CD8-positive, alpha-beta memory T cell (primary cell): ENCODE measurements around the gene ARHGEF5. TPM values are rescaled to one million over a fixed set of nuclear protein-coding genes. Genes with fewer than 3 reads are reported as not detected.

Experiments
- CTCF ChIA-PET: fragments of 350-600 bp; sonication (Branson Sonifier 250); formaldehyde crosslinking; loops from one replicate; lab custom pipeline; 2021; ENCODE audit warnings: antibody characterized with exemption; lab: Charles Lee
- POLR2A ChIA-PET: fragments of 350-600 bp; sonication (Branson Sonifier 250); formaldehyde crosslinking; loops from one replicate; lab custom pipeline; 2021; ENCODE audit warnings: antibody characterized with exemption; lab: Charles Lee
- DNase-seq, 5 donors: peaks; one replicate each; pipeline versions ENCODE4 v3.0.0 to v3.0.0-alpha.2; 2020 to 2022; ENCODE audit warnings: mixed read lengths in 1 of 5
- H3K27ac ChIP-seq: one replicate; pipeline ENCODE4 v1.7.0; 2013; ENCODE audit warnings: low read depth, mild to moderate bottlenecking, low read length, moderate library complexity
- H3K27me3 ChIP-seq: 2 replicates; pipeline ENCODE4 v1.7.0; 2013; ENCODE audit warnings: low read length, mild to moderate bottlenecking; ENCODE audit not compliant: insufficient read depth, poor library complexity, severe bottlenecking
- H3K36me3 ChIP-seq: 2 replicates; pipeline ENCODE4 v1.7.0; 2013; ENCODE audit warnings: mild to moderate bottlenecking, low read length, moderate library complexity; ENCODE audit not compliant: insufficient read depth
- H3K4me1 ChIP-seq: 2 replicates; pipeline ENCODE4 v1.7.0; 2013; ENCODE audit warnings: mild to moderate bottlenecking, low read length, moderate library complexity; ENCODE audit not compliant: insufficient read depth
- H3K4me3 ChIP-seq: 2 replicates; pipeline ENCODE4 v1.7.0; 2013; ENCODE audit warnings: mild to moderate bottlenecking, low read length
- H3K9me3 ChIP-seq: 2 replicates; pipeline ENCODE4 v1.7.0; 2013; ENCODE audit warnings: mild to moderate bottlenecking, low read length
- H3K27ac Mint-ChIP-seq, 8 donors: one replicate each; pipeline ENCODE4 v1.8.0; 2020 to 2021; ENCODE audit warnings: mixed read lengths in 8 of 8, mild to moderate bottlenecking in 6 of 8, inconsistent platforms in 3 of 8, moderate library complexity in 3 of 8
- H3K27me3 Mint-ChIP-seq, 2 donors: one replicate each; pipeline ENCODE4 v1.8.0; 2020 to 2021; ENCODE audit warnings: mixed read lengths in 2 of 2, mild to moderate bottlenecking in 1 of 2, moderate library complexity in 1 of 2
- H3K36me3 Mint-ChIP-seq, 3 donors: one replicate each; pipeline ENCODE4 v1.8.0; 2020 to 2021; ENCODE audit warnings: mixed read lengths in 3 of 3, inconsistent platforms in 1 of 3, mild to moderate bottlenecking in 1 of 3
- H3K4me1 Mint-ChIP-seq, 3 donors: one replicate each; pipeline ENCODE4 v1.8.0; 2020 to 2021; ENCODE audit warnings: mixed read lengths in 3 of 3, inconsistent platforms in 1 of 3, mild to moderate bottlenecking in 1 of 3
- H3K4me3 Mint-ChIP-seq, 7 donors: one replicate each; pipeline ENCODE4 v1.8.0; 2020 to 2021; ENCODE audit warnings: mixed read lengths in 7 of 7, mild to moderate bottlenecking in 6 of 7, moderate library complexity in 4 of 7, inconsistent platforms in 2 of 7
- H3K9me3 Mint-ChIP-seq, 5 donors: one replicate each; pipeline ENCODE4 v1.8.0; 2020 to 2022; ENCODE audit warnings: mixed read lengths in 5 of 5, mild to moderate bottlenecking in 3 of 5, moderate library complexity in 2 of 5, inconsistent platforms in 1 of 5
- polyA plus RNA-seq: library from polyadenylated mRNA; unstranded; fragments of 300-500 nt; fragmentation: Illumina TruSeq; gene quantifications from one replicate; pipeline ENCODE4 v1.2.3, GENCODE V29; 2021
- total RNA-seq, 2 experiments: library from RNA; stranded (reverse); gene quantifications; one replicate each; pipeline ENCODE4 v1.2.3, GENCODE V29; 2021

Gene ARHGEF5
- total and polyA plus RNA-seq, 3 experiments from 2014 or later = 3.0 to 11.4 (median 10.3) TPM

DNA sequence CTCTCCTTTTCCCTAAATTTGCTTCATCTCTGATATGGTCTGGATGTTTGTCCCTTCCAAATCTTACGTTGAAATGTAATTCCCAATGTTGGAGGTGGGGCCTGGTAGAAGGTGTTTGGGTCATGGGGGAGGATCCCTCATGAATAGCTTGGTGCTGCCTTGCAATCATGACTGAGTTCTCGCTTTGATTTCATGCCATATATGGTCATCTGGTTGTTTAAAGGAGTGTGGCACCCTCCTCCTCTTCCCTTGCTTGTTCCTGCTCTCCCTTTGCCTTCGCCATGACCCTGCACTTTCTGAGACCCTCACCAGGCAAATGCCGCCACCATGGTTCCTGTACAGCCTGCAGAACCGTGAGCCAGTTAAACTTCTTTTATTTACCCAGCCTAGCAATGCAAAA, 33.7 kb downstream of the ARHGEF5 start:
- no peaks in the 10 kb centered on the region for H3K36me3 Mint-ChIP-seq
- H3K27me3 ChIP-seq = no peaks in the 10 kb centered on the region
- ChIA-PET CTCF (no interaction called here), POLR2A (no interaction called here)
- peaks cover 0 to 3% of the 10 kb centered on the region in 2 donors for H3K27me3 Mint-ChIP-seq
- no peak overlapping the region for H3K4me3 ChIP-seq
- H3K9me3 Mint-ChIP-seq = no peaks in the 10 kb centered on the region
- peak overlapping the region in 2 of 8 donors; percentile 26 to 49 for H3K27ac Mint-ChIP-seq
- no peak overlapping the region for H3K27ac ChIP-seq
- peaks cover 3 to 5% (median 4%) of the 10 kb centered on the region in 3 donors for H3K4me1 Mint-ChIP-seq
- H3K4me1 ChIP-seq = no peaks in the 10 kb centered on the region
- H3K4me3 Mint-ChIP-seq = no peak overlapping the region
- DNase-seq = no peak
- no peaks in the 10 kb centered on the region for H3K36me3 ChIP-seq
- no peaks in the 10 kb centered on the region for H3K9me3 ChIP-seq

DNA sequence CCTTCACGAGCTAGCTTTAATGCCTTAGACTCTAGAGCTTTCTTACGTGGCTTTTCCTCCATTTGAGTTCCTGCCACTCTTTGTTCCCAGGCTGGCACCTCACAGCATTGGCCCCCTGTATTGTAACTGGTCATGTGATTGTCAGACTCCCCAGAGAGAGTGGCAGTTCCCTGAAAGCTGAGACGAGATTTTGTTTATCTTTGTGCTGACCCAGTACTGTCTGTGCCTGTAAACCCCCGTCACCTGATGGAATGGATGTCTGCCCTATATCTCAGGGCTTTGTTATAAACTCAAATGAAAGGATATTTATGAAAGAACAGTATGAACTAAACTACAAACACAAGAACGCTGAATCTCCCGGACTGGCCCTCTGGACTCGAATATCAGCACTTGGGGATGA, 35.3 kb downstream of the ARHGEF5 start:
- Mint-ChIP-seq H3K9me3 (no peaks in the 10 kb centered on the region), H3K36me3 (no peaks in the 10 kb centered on the region), H3K4me1 (peaks cover 3 to 5% (median 4%) of the 10 kb centered on the region in 3 donors), H3K27ac (no peak overlapping the region), H3K27me3 (peaks cover 0 to 2% of the 10 kb centered on the region in 2 donors), H3K4me3 (no peak overlapping the region)
- Histone ChIP-seq H3K27ac (no peak overlapping the region), H3K4me3 (no peak overlapping the region), H3K36me3 (no peaks in the 10 kb centered on the region), H3K9me3 (no peaks in the 10 kb centered on the region), H3K27me3 (no peaks in the 10 kb centered on the region), H3K4me1 (no peaks in the 10 kb centered on the region)
- ChIA-PET CTCF (no interaction called here), POLR2A (interaction anchor here (0.7 kb wide), 1 partner anchor 273 kb away, joined by 3 read pairs; no protein-coding TSS in a partner anchor)
- no peak for DNase-seq

DNA sequence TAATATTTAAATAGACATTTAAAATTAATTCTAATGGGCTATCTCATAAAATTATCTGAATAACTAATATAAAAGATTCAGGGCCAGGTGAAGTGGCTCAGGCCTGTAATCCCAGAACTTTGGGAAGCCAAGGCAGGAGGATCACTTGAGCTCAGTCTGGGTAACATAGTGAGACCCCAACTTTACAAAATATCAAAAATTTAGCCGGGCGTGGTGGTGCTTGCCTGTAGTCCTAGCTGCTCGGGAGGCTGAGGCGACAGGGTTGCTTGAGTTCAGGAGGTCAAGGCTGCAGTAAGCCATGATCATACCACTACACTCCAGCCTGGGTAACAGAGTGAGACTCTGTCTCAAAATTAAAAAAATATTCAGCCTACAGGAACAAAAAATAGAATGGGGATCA, 35.8 kb downstream of the ARHGEF5 start:
- H3K27ac Mint-ChIP-seq = no peak overlapping the region
- no peak overlapping the region for H3K4me3 Mint-ChIP-seq
- peaks cover 0 to 2% of the 10 kb centered on the region in 2 donors for H3K27me3 Mint-ChIP-seq
- no peaks in the 10 kb centered on the region for H3K36me3 Mint-ChIP-seq
- Histone ChIP-seq H3K36me3 (no peaks in the 10 kb centered on the region), H3K4me3 (no peak overlapping the region), H3K27me3 (no peaks in the 10 kb centered on the region), H3K4me1 (no peaks in the 10 kb centered on the region), H3K9me3 (no peaks in the 10 kb centered on the region), H3K27ac (no peak overlapping the region)
- ChIA-PET CTCF (interaction anchor here (1.2 kb wide), 1 partner anchor 217 kb away, joined by 4 read pairs; no protein-coding TSS in a partner anchor), POLR2A (interaction anchor here (0.7 kb wide), 1 partner anchor 274 kb away, joined by 3 read pairs; no protein-coding TSS in a partner anchor)
- DNase-seq = no peak
- H3K9me3 Mint-ChIP-seq = no peaks in the 10 kb centered on the region
- peaks cover 3 to 5% (median 4%) of the 10 kb centered on the region in 3 donors for H3K4me1 Mint-ChIP-seq

DNA sequence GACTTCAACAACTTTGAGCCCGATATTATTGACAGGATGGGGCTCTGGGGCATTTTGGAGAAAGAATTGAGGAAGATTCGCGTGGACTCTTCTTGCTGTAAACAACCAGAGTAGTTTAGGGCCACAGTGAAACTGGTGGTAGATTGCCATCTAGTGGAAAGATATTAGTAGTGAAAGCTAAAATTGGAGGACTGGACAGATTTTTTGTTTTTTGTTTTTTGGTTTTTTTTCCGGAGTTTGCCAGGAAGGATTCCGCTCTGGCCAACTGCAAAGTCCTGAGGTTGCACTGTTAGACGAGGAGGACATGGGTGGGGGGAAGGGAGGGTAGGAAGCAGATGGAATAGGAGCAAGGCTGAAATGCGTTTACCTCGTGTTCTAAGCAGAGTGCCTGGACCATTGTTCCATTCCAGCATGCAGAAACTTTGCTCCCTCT, 36.6 kb downstream of the ARHGEF5 start:
- DNase-seq = peak in 2 of 5 donors; percentile 44 to 62
- Mint-ChIP-seq H3K4me1 (peaks cover 3 to 5% (median 4%) of the 10 kb centered on the region in 3 donors), H3K27ac (peak overlapping the region in 2 of 8 donors; percentile 4 to 37), H3K36me3 (no peaks in the 10 kb centered on the region), H3K4me3 (peak overlapping the region in 3 of 7 donors; percentile 14 to 54 (median 21)), H3K9me3 (no peaks in the 10 kb centered on the region), H3K27me3 (no peaks in the 10 kb centered on the region)
- Histone ChIP-seq H3K4me1 (no peaks in the 10 kb centered on the region), H3K27me3 (no peaks in the 10 kb centered on the region), H3K4me3 (no peak overlapping the region), H3K27ac (no peak overlapping the region), H3K36me3 (no peaks in the 10 kb centered on the region), H3K9me3 (no peaks in the 10 kb centered on the region)
- CTCF ChIA-PET = interaction anchor here (0.7 to 1.5 kb wide), 5 partner anchors 13 to 218 kb away, joined by 3 to 5 read pairs (median 3); no protein-coding TSS in a partner anchor
- POLR2A ChIA-PET = no interaction called here

DNA sequence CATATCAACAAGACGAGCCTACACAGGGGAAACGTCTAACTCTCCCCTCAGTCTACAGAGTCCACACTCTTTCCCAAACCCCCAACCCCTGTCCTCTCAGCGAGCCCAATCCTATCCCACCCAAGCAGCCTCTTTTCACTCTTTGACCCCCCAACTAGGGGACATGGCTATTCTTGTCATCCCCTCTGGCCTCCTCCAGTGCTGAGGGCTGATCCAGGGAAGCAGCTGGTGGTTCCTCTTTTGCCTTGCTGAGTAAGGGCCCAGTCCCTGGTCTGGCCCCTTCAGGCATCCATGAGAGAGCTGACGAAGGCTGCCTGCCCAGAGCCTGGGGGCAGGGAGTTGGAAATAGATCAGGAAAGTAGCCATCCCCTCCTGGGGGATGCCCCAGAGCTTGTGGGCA, 41.9 kb downstream of the ARHGEF5 start:
- no peaks in the 10 kb centered on the region for H3K36me3 Mint-ChIP-seq
- CTCF ChIA-PET = interaction anchor here (1.5 kb wide), 1 partner anchor 13 kb away, joined by 3 read pairs; no protein-coding TSS in a partner anchor
- H3K27me3 Mint-ChIP-seq = peaks cover under 1 to 5% of the 10 kb centered on the region in 2 donors
- POLR2A ChIA-PET = no interaction called here
- H3K9me3 Mint-ChIP-seq = no peaks in the 10 kb centered on the region
- H3K4me1 ChIP-seq = no peaks in the 10 kb centered on the region
- no peaks in the 10 kb centered on the region for H3K9me3 ChIP-seq
- no peak overlapping the region for H3K27ac ChIP-seq
- H3K4me3 ChIP-seq = no peak overlapping the region
- H3K4me1 Mint-ChIP-seq = no peaks in the 10 kb centered on the region
- H3K36me3 ChIP-seq = no peaks in the 10 kb centered on the region
- no peaks in the 10 kb centered on the region for H3K27me3 ChIP-seq
- no peak overlapping the region for H3K27ac Mint-ChIP-seq
- no peak for DNase-seq
- H3K4me3 Mint-ChIP-seq = no peak overlapping the region

DNA sequence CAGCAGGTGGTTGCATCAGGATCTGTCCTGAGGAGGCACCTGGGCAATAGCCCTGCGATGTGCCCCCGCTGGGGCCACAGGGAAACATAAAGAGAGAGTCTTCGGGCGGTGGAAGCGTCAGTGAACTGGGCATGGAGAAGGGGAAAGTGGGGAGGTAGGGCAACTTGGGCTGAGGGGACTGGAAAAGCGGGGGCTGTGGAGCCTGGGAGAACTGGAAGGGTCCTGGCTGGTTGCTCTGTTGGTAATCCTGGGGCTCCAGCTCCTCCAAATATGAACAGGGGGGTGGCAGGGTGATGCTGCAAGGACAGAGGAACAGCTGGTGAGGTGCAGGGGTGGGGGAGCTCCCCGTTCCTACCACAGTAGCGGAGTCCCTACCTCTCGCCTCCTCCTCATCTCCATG, 43.1 kb downstream of the ARHGEF5 start:
- H3K27ac ChIP-seq = no peak overlapping the region
- no peaks in the 10 kb centered on the region for H3K4me1 ChIP-seq
- no peak overlapping the region for H3K4me3 ChIP-seq
- no peak overlapping the region for H3K4me3 Mint-ChIP-seq
- H3K36me3 Mint-ChIP-seq = no peaks in the 10 kb centered on the region
- ChIA-PET CTCF (no interaction called here), POLR2A (no interaction called here)
- no peaks in the 10 kb centered on the region for H3K36me3 ChIP-seq
- H3K27ac Mint-ChIP-seq = no peak overlapping the region
- H3K27me3 Mint-ChIP-seq = peaks cover 6 to 9% of the 10 kb centered on the region in 2 donors
- H3K4me1 Mint-ChIP-seq = no peaks in the 10 kb centered on the region
- no peaks in the 10 kb centered on the region for H3K9me3 ChIP-seq
- no peaks in the 10 kb centered on the region for H3K27me3 ChIP-seq
- no peaks in the 10 kb centered on the region for H3K9me3 Mint-ChIP-seq
- DNase-seq = no peak

DNA sequence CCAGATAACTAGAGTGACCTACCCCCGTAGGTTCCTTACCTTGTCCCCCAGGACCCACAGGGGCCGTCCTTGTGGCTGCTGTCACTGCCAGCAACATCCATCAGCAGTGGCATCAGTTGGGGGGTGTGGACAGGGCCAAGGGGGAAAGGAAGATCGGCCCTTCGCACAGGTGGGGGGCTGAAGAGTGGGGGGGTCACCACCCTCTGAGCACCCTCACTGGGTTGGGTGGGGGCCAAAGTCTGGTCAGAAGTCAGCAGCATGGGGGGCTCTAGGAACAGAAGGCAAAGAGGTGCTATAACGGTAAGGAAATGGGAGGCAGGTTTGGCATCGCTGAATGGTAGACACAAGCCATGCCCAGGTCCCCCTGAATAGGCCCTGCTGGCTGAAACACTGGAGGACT, 43.7 kb downstream of the ARHGEF5 start:
- no peak for DNase-seq
- H3K27ac Mint-ChIP-seq = peak overlapping the region in 1 of 8 donors; percentile 24
- no peaks in the 10 kb centered on the region for H3K4me1 ChIP-seq
- H3K36me3 Mint-ChIP-seq = no peaks in the 10 kb centered on the region
- no peak overlapping the region for H3K4me3 Mint-ChIP-seq
- ChIA-PET POLR2A (no interaction called here), CTCF (no interaction called here)
- no peaks in the 10 kb centered on the region for H3K4me1 Mint-ChIP-seq
- no peak overlapping the region for H3K27ac ChIP-seq
- no peaks in the 10 kb centered on the region for H3K9me3 Mint-ChIP-seq
- H3K4me3 ChIP-seq = no peak overlapping the region
- no peaks in the 10 kb centered on the region for H3K27me3 ChIP-seq
- no peaks in the 10 kb centered on the region for H3K9me3 ChIP-seq
- H3K36me3 ChIP-seq = no peaks in the 10 kb centered on the region
- peaks cover 6 to 9% of the 10 kb centered on the region in 2 donors for H3K27me3 Mint-ChIP-seq

DNA sequence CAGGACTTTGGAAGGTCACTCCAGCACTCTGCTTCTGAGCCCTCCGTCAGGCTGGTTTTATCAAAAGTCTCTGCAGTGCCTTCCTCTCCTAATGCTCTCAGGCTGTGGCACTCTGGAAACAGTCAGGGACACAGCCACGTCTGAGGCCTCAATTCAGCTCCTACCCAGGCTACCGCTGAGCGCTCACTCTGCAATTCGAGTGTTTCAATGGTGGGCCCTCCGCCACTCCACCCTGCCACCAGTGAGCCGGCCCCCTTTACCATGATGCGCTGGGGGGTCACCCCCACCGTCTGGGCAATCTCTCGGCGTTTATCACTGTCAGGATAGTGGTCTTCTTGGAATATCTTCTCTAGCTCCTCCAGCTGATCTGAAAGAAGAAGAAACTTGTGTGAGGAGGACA, 44.7 kb downstream of the ARHGEF5 start:
- Histone ChIP-seq H3K4me1 (no peaks in the 10 kb centered on the region), H3K4me3 (no peak overlapping the region), H3K9me3 (no peaks in the 10 kb centered on the region), H3K27me3 (no peaks in the 10 kb centered on the region), H3K27ac (no peak overlapping the region), H3K36me3 (no peaks in the 10 kb centered on the region)
- DNase-seq = no peak
- H3K4me3 Mint-ChIP-seq = no peak overlapping the region
- H3K36me3 Mint-ChIP-seq = no peaks in the 10 kb centered on the region
- peaks cover 7 to 9% of the 10 kb centered on the region in 2 donors for H3K27me3 Mint-ChIP-seq
- H3K4me1 Mint-ChIP-seq = no peaks in the 10 kb centered on the region
- ChIA-PET POLR2A (no interaction called here), CTCF (no interaction called here)
- H3K27ac Mint-ChIP-seq = no peak overlapping the region
- no peaks in the 10 kb centered on the region for H3K9me3 Mint-ChIP-seq
